ENCODE data around the gene UHRF1.

DNA sequence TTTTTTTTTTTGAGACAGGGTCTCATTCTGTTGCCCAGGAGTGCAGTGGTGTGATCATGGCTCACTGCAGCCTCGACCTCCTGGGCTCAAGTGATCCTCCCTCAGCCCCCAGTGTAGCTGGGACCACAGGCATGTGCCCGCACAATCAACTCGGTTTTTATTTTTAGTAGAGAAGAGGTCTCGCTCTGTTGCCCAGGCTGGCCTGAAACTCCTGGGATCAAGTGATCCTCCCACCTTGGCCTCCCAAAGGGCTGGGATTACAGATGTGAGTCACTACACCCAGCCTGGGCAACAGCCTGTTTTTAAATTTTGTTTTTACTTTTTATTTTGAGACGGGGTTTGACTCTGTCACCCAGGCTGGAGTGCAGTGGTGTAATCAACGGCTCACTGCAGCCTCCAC lies 57.3 kb downstream of the UHRF1 start:
- TF ChIP-seq, protein P1, sequence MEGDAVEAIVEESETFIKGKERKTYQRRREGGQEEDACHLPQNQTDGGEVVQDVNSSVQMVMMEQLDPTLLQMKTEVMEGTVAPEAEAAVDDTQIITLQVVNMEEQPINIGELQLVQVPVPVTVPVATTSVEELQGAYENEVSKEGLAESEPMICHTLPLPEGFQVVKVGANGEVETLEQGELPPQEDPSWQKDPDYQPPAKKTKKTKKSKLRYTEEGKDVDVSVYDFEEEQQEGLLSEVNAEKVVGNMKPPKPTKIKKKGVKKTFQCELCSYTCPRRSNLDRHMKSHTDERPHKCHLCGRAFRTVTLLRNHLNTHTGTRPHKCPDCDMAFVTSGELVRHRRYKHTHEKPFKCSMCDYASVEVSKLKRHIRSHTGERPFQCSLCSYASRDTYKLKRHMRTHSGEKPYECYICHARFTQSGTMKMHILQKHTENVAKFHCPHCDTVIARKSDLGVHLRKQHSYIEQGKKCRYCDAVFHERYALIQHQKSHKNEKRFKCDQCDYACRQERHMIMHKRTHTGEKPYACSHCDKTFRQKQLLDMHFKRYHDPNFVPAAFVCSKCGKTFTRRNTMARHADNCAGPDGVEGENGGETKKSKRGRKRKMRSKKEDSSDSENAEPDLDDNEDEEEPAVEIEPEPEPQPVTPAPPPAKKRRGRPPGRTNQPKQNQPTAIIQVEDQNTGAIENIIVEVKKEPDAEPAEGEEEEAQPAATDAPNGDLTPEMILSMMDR (IDR thresholded peaks at IDR 0.05) = no peak
- TF ChIP-seq ELF1 (IDR thresholded peaks at IDR 0.05) (no peak), EZH2phosphoT487 (IDR thresholded peaks at IDR 0.05; ENCODE audit: borderline replicate concordance, low read depth) (no peak), YY1 (IDR thresholded peaks at IDR 0.05; ENCODE audit: low read depth) (no peak)
- TF ChIP-seq, protein P2, sequence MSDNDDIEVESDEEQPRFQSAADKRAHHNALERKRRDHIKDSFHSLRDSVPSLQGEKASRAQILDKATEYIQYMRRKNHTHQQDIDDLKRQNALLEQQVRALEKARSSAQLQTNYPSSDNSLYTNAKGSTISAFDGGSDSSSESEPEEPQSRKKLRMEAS (IDR thresholded peaks at IDR 0.05; ENCODE audit: low read depth) = no peak

All from SK-N-SH (cell line).